HG03575 (cell line): Measurements from ENCODE around the gene VWA3A.
"Not testable (repeated sequence)": the region's sequence is repeated elsewhere in the genome, so short reads cannot be mapped to it uniquely, and the experiment has no call there.

Experiments
- ATAC-seq: cut with Tn5 transposase; IDR thresholded peaks from one replicate; pipeline ENCODE4 v1.9.1; 2021; ENCODE audit not compliant: unreplicated experiment, insufficient number of reproducible peaks, low FRiP score; ENCODE audit errors: extremely low read depth

VWA3A gene

DNA sequence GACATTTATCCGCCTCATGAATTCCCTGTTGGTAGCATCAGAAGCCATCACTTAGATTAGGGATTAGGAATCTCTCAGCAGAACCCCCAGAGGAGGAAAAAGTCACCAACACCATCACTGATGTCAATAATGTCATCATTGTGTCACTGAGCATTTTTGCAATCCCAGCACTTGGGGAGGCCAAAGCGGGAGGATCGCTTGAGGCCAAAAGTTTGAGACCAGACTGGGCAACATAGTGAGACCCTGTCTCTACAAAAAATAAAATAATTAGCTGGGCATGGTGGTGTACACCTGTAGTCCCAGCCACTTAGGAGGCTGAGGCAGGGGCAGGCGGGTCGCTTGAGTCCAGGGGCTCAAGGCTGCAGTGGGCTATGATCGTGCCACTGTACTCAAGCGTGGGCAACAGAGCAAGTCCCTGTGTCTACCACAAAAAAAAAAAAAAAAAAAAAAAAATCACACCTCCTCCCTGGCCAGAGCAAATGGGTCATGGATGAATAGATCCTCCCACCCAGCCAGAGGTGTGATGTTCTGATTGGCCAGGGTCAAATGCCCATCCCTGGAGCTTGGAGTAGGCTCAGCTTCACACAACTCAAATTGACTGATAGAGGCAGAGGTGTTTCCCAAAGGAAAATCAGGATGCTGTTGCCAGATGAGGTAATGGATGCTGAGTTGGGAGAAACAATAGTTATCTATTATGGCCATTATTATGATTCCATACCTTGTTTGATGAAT, 31.6 kb downstream of the VWA3A start:
- no peak for ATAC-seq

DNA sequence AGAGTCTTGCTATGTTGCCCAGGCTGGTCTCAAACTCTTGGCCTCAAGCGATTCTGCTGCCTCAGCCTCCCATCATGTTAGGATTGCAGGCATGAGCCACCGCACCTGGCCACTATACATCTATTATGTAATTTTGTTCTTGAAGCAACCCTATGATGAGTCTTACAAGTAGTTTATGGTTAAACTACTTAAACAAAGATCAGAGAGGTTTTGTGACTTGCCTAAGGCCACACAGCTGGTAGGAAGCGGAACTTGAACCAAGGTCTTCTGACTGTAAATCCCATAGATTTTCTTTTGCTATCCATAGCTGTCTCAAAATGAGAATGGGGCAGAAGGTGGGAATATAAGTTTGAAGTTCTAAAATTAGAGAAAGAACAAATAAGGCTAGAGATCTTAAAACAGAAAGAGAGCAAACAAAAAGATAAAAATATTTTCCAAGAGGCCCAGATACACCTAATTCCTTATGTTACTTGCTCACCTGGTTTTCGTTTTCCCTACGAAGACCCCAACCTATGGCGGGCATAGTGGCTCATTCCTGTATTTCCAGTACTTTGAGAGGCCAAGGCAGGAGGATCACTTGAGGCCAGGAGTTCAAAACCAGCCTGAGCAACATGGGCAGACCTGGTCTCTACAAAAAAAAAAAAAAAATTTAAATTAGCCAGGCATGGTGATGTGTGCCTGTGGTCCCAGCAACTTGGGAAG, 32.4 kb downstream of the VWA3A start:
- no peak for ATAC-seq

DNA sequence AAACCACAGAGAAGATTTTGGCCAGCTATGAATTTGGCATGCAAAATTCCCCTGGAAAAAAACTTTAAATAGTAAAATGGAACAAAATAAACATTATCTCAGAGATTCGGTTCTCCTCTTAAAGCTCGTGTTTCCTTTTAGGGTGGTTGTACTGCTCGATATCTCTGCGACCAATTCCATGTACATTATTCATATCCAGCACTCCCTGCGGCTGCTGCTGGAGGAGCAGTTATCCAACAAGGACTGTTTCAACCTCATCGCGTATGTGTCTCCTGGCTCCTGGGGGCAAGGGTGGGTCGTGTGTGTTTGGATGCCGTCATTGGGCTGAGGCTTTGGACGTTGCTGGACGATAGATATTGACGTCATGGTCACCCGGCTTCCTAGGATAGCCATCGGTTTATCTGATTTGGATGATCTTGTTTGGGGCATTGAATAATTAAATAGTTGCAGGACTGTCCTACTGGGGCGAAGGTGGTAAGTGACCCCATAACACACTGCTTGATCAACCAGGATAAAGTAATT, 33.8 kb downstream of the VWA3A start:
- ATAC-seq = no peak

GRCh38 chr16:22128537-22128936, 36.2 kb downstream of the VWA3A start:
- not testable (repeated sequence) for ATAC-seq

- no peak for ATAC-seq
Observed at GRCh38 chr16:22130528-22130927, 38.2 kb downstream of the VWA3A start.

- no peak for ATAC-seq
Observed at GRCh38 chr16:22132801-22133200, 40.5 kb downstream of the VWA3A start.

GRCh38 chr16:22138482-22138881, 46.1 kb downstream of the VWA3A start:
- no peak for ATAC-seq

GRCh38 chr16:22139008-22139407, 46.7 kb downstream of the VWA3A start:
- no peak for ATAC-seq

DNA sequence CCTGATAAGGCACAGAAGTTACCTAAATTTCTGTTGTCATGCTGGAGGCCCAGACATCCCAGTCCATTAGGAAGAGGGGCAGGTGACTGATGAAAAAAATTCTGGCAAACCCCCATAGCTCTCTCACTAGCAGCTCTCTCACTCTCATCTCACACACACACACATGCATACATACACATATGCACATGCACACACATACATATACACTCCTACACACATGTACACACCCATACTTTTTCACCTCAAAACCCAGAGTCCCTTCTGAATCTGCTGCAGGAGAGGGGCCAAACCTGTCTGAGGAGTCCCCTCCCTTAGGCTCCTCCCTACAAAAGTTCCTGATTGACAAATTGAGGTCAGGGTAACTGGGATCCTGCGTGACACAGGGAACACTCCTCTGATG, 47.4 kb downstream of the VWA3A start:
- no peak for ATAC-seq

- no peak for ATAC-seq
Observed at GRCh38 chr16:22141767-22142166, 49.4 kb downstream of the VWA3A start.

DNA sequence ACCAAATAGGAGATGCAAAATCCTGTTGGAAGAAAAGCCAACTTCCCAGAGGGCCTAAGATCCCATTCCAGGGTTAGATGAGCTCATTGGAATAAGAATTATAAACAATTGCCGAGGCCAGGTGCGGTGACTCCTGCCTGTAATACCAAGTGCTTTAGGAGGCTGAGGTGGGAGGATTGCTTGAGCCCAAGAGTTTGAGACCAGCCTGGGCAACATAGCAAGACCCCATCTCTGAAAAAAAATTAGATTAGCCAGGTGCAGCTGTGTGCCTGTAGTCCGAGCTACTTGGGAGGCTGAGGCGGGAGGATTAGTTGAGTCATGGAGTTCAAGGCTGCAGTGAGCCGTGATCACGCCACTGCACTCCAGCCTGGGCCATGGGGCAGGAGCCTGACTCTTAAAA, 52.2 kb downstream of the VWA3A start:
- ATAC-seq = no peak

- no peak for ATAC-seq
Observed at GRCh38 chr16:22147853-22148252, 55.5 kb downstream of the VWA3A start.

- ATAC-seq = no peak
Observed at GRCh38 chr16:22151246-22151998, 59.1 kb downstream of the VWA3A start.

DNA sequence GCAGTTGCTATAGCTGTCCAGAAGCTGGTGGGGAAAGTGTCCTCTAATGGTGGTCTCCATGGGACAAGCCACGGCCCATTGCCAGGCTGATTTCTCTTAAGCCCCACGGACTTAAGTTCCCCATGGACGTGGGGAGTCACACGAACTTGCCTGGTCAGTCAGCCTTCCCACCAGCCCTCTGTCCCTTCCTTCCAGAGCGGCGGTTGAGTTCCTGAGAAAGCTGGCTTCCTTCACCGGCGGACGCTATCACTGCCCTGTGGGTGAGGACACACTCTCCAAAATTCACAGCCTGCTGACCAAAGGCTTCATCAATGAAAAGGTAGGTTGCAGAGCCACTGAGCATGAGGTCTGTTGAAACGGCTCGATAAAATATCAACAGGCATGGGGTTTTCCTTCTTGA, 60.0 kb downstream of the VWA3A start:
- no peak for ATAC-seq

- not testable (repeated sequence) for ATAC-seq
Observed at GRCh38 chr16:22153078-22153477, 60.7 kb downstream of the VWA3A start.

GRCh38 chr16:22161401-22161800, 69.1 kb downstream of the VWA3A start:
- no peak for ATAC-seq

- ATAC-seq = no peak
Observed at GRCh38 chr16:22161999-22162655, 69.8 kb downstream of the VWA3A start, which contains the start of gene SDR42E2. Gene SDR42E2 (plus strand): TSS chr16:22162506. CDS start chr16:22165583, 3,077 bp downstream.

DNA sequence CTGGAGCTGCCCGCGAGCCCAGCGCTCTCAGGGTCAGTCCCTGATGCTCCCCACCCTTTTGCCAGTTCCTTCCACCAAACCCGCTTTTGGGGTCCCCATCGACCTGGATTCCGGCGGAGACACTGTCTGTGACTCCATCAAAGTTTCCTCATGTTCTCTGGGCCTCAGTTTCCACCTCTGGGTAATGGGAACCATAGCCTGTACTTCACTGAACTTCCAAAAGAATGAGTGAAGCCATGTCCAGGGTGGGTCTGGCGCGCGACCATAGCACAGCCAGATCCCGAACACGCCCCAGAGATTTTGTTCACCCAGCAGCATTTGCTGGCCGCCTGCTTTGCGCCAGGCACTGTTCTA, 70.3 kb downstream of the VWA3A start:
- no peak for ATAC-seq

DNA sequence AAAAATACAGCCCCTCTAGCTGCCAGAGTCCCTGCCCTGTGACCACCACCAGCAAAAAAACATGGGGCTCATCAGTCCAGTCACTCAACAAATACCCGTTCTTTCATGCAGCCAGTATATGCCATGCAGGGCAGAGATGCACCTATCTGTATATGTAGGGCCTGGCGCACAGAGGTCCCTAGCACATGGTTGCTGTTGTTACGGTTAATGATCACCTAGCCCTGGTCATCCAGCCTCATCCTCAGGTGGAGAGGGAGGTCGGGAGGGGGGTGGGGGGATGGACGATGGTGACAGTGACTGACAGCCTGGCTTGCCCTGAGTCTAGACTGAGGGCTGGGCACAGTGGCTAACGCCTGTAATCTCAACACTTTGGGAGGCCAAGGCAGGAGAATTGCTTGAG, 71.5 kb downstream of the VWA3A start:
- ATAC-seq = no peak
